ENCODE measurements around the gene NET1.

- TF ChIP-seq CTCF (IDR thresholded peaks at IDR 0.05) (no peak), POLR2A (IDR thresholded peaks at IDR 0.05) (no peak)
Observed at GRCh38 chr10:5413012-5413938, 918 bp downstream of the NET1 start.
